Brain microvascular endothelial cell (primary cell): Measurements from ENCODE around the gene PALLD.
A peak's percentile ranks its signal among the peaks of the same experiment; 100 is the strongest.

Experiments used
- DNase-seq: peaks from one replicate; pipeline ENCODE4 v3.0.0-alpha.2; 2020
- H3K27ac ChIP-seq: fragments of 250-450 bp; sonication (Bioruptor Pico); 2 replicates; pipeline ENCODE4 v1.5.1; 2020; ENCODE audit warnings: mild to moderate bottlenecking, moderate library complexity
- H3K27me3 ChIP-seq: fragments of 250-450 bp; sonication (Bioruptor Pico); replicated peaks from 2 replicates; pipeline ENCODE4 v1.5.1; 2020; ENCODE audit warnings: mild to moderate bottlenecking
- H3K36me3 ChIP-seq: fragments of 250-450 bp; sonication (Bioruptor Pico); replicated peaks from 2 replicates; pipeline ENCODE4 v1.5.1; 2020; ENCODE audit warnings: mild to moderate bottlenecking
- H3K4me3 ChIP-seq: 2 replicates; pipeline ENCODE4 v1.5.1; 2011; ENCODE audit warnings: low read depth, mild to moderate bottlenecking, control low read depth, low read length, moderate library complexity
- CTCF ChIP-seq: IDR thresholded peaks from 2 replicates; pipeline ENCODE4 v1.5.1; 2011; ENCODE audit warnings: low read depth, mild to moderate bottlenecking, moderate library complexity, low read length, control low read depth, inconsistent platforms; ENCODE audit errors: missing control alignments
- in situ Hi-C: cut with HindIII; loops from 2 replicates; pipeline ENCODE4 v1.10.0; 2017; ENCODE audit warnings: low sequenced_read_pairs, low pct_ligation_motif_present

Gene PALLD

GRCh38 chr4:168908851-168909273, 412.0 kb downstream of the PALLD start:
- TF ChIP-seq CTCF: no peak
- in situ Hi-C loops: no loop called here
- Histone ChIP-seq H3K4me3 (no peak overlapping the region), H3K27ac (peak overlapping the region; percentile 64), H3K27me3 (no peaks in the 10 kb centered on the region), H3K36me3 (peaks cover 56% of the 10 kb centered on the region)
- no peak for DNase-seq

- Histone ChIP-seq H3K4me3 (no peak overlapping the region), H3K36me3 (peaks cover 55% of the 10 kb centered on the region), H3K27me3 (no peaks in the 10 kb centered on the region), H3K27ac (no peak overlapping the region)
- TF ChIP-seq CTCF: no peak
- no peak for DNase-seq
- in situ Hi-C loops: no loop called here
These were observed 417.2 kb downstream of the PALLD start for GRCh38 chr4:168914095-168914494.

GRCh38 chr4:168917138-168917779, 420.4 kb downstream of the PALLD start:
- H3K36me3 ChIP-seq: peaks cover 57% of the 10 kb centered on the region
- no peak overlapping the region for H3K4me3 ChIP-seq
- in situ Hi-C loops: no loop called here
- no peak overlapping the region for H3K27ac ChIP-seq
- no peaks in the 10 kb centered on the region for H3K27me3 ChIP-seq
- peak; percentile 24 for DNase-seq
- TF ChIP-seq CTCF: peak; percentile 48

- no peaks in the 10 kb centered on the region for H3K27me3 ChIP-seq
- in situ Hi-C loops: no loop called here
- DNase-seq: no peak
- no peak for TF ChIP-seq CTCF
- H3K4me3 ChIP-seq: no peak overlapping the region
- peaks cover 58% of the 10 kb centered on the region for H3K36me3 ChIP-seq
- no peak overlapping the region for H3K27ac ChIP-seq
These were observed 423.0 kb downstream of the PALLD start for GRCh38 chr4:168919706-168920324.

GRCh38 chr4:168920441-168921065, 423.7 kb downstream of the PALLD start:
- H3K4me3 ChIP-seq: no peak overlapping the region
- H3K27me3 ChIP-seq: no peaks in the 10 kb centered on the region
- in situ Hi-C loops: no loop called here
- peaks cover 61% of the 10 kb centered on the region for H3K36me3 ChIP-seq
- no peak for DNase-seq
- TF ChIP-seq CTCF: no peak
- H3K27ac ChIP-seq: no peak overlapping the region
